Measurements from ENCODE around the gene ONECUT1.
A peak's percentile ranks its signal among the peaks of the same experiment; 100 is the strongest.

Gene ONECUT1

GRCh38 chr15:52730594-52730993, 59.5 kb downstream of the ONECUT1 start:
- no peak for DNase-seq

- peak in 1 of 2 experiments; percentile 27 for DNase-seq
These were observed 60.0 kb downstream of the ONECUT1 start for GRCh38 chr15:52730173-52730572.

DNA sequence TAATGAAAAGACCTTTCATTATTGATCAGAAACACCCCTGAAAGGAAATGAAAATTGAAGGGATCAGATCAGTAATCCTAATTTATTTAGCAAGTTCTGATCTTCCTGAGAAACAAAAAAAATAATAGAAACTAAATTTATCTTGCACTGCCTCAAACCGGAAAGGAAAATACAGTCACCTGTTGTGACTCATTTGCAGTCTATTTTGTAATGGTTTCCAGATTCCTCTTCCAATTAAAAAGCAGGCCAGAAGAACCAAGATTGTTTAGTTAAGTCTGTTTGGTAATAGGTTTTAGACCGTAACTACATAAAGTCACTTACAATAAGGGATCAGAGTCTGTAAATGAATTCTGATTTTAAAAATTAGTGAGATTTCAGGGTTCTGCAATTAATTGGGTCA, 61.2 kb downstream of the ONECUT1 start:
- DNase-seq: no peak

GRCh38 chr15:52727815-52728214, 62.3 kb downstream of the ONECUT1 start:
- peak in 1 of 2 experiments; percentile 27 for DNase-seq

GRCh38 chr15:52726195-52726594, 63.9 kb downstream of the ONECUT1 start:
- DNase-seq: no peak

- DNase-seq: no peak
These were observed 71.6 kb downstream of the ONECUT1 start for GRCh38 chr15:52718551-52718950.

- no peak for DNase-seq
These were observed 72.2 kb downstream of the ONECUT1 start for GRCh38 chr15:52717924-52718323.

DNA sequence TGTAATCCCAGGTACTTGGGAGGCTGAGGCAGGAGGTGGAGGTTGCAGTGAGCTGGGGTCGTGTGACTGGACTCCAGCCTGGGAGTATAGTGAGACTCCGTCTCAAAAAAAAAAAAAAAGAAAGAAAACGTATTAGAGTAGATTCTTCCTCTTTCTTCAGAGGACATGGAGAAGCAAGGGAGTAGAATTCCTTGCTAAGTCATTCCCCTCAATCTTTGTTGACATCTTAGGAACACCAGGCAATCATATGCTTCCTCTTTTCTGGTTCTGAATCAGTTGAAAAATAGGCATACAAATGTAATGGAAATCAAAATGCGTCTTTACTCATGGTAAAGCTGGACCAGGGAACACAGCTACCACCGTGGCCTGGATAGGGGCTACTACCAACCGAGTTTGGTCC, 72.7 kb downstream of the ONECUT1 start:
- no peak for DNase-seq

DNA sequence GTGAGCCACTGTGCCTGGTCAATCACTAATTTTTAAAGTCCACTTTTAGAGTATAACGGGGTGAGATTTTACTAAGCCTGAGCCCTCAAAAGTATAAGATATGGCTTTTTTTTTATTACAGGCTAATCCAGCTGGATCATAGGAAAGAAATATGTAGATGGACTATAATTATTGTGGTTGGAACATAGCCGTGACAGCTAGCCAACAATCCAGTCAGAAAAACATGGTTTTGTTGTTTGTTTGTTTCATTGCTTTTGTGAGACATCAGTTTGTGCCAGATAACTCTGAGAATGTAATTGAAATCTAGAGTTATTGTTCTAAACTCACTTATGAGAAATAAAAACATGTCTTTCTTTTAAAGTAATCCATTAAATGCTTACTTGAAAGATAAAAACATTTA, 73.6 kb downstream of the ONECUT1 start:
- no peak for DNase-seq

DNA sequence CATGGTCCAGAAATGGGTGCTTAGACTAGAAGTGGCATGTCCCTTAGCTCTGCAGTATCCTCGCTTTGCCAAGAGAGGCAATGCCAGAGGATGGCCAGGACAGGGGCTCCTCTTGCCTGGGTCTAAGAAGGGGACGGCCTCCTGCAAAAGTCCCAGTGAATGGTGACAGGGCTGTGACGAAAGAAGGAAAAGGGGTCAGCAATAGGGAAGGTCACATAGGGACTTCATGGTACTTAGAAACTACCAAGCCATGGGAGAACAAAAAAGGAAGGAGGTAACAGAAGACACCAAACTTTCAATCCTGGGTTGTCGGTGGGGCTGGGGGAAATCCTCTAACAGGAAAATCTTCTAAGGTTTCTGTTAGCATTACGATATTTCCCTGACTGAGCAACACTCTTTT, 74.7 kb downstream of the ONECUT1 start:
- DNase-seq: no peak

DNA sequence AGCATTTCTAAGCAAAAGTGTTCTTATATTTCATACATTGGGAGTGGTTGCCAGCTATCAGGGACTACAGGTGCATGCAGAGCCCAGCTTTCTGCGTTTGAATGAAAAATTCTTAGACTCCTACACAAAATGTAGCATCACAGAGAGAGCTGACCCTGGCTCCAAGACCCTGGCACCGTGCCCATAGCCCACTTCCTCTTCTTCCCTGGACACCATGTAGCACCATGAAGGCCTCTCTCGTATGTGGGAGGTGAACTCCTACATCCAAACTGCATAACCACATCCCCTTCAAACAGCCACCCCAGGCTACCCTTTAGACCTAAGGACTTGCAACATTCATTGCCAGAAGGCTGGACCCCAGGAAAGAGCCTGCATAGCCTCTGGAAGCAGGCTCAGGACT, 75.2 kb downstream of the ONECUT1 start:
- no peak for DNase-seq

- DNase-seq: no peak
These were observed 79.3 kb downstream of the ONECUT1 start for GRCh38 chr15:52710708-52711389.

GRCh38 chr15:52710050-52710707, 80.0 kb downstream of the ONECUT1 start:
- DNase-seq: no peak

DNA sequence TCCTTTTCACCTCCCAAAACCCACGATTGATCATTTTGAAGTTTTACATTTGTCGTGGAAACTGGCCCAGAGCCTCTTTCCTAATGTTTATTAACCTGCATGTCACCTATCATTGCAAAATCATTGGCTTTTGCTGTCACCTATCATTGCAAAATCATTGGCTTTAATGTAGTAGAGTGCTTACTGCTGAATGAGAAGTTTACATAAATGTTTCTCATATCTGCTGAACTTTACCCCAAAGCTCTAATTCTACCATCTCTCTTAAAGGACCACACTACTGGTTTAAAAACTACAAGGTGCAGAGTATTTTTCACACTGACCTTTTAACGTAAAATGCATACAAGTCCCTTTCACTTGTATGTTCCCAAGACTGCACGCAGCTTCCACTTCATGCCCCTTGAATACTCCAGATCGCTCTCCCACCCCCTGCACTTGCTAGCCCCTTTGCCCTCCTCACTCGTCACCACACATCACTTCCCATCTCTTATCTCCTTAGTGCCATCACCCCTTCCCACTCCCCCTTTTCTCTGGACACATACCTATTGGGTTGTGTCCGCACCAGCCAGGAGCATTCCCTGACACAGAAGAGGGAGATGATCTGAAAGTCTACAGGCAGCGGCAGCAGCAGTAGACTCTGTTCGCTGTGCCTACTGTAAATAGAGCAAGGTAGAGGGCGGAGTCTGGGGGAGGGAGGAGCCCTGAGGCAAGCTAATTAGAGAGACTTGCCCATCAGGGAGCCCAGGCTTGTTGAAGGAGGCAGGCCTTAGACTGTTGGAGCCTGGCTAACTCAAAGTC, 80.8 kb downstream of the ONECUT1 start:
- DNase-seq: peak in 1 of 2 experiments; percentile 3
